Mesothelial cell of epicardium (in vitro differentiated cells): ENCODE measurements around the gene NUP93. TPM values are rescaled to one million over a fixed set of nuclear protein-coding genes. Genes with fewer than 3 reads are reported as not detected.

ENCODE experiments used
- DNase-seq, 2 experiments: peaks; one replicate each; pipeline ENCODE4 v3.0.0; 2021; ENCODE audit warnings: low spot score in 2 of 2; ENCODE audit not compliant: unreplicated experiment in 2 of 2
- H3K27ac Mint-ChIP-seq: 2 replicates; pipeline ENCODE4 v1.8.0; 2021; ENCODE audit warnings: mixed read lengths
- H3K27me3 Mint-ChIP-seq: 2 replicates; pipeline ENCODE4 v1.8.0; 2021; ENCODE audit warnings: low read depth, mixed read lengths
- H3K36me3 Mint-ChIP-seq: 2 replicates; pipeline ENCODE4 v1.8.0; 2021; ENCODE audit warnings: mixed read lengths
- H3K4me1 Mint-ChIP-seq: 2 replicates; pipeline ENCODE4 v1.8.0; 2021; ENCODE audit warnings: mixed read lengths
- H3K4me3 Mint-ChIP-seq: 2 replicates; pipeline ENCODE4 v1.8.0; 2021; ENCODE audit warnings: mild to moderate bottlenecking, moderate library complexity, mixed read lengths
- H3K9me3 Mint-ChIP-seq: 2 replicates; pipeline ENCODE4 v1.8.0; 2021; ENCODE audit warnings: mixed read lengths
- microRNA-seq: library from miRNA; unstranded; fragments of <30 nt; microRNA quantifications from one replicate; pipeline ENCODE4 v1.2.0, GENCODE V29; 2021; ENCODE audit warnings: inconsistent platforms, mixed read lengths
- total RNA-seq: library from RNA; stranded (reverse); gene quantifications from 3 replicates; pipeline ENCODE4 v1.2.1, GENCODE V29; 2021
- TF ChIP-seq, protein P1 (sequence below): fragments of 200-600 bp; sonication (generic); IDR thresholded peaks from one replicate; pipeline ENCODE4 v1.5.0; 2021; ENCODE audit warnings: antibody characterized with exemption; ENCODE audit not compliant: unreplicated experiment

The NUP93 gene
- total RNA-seq, 1 donor from 2014 or later: 74.6 TPM

DNA sequence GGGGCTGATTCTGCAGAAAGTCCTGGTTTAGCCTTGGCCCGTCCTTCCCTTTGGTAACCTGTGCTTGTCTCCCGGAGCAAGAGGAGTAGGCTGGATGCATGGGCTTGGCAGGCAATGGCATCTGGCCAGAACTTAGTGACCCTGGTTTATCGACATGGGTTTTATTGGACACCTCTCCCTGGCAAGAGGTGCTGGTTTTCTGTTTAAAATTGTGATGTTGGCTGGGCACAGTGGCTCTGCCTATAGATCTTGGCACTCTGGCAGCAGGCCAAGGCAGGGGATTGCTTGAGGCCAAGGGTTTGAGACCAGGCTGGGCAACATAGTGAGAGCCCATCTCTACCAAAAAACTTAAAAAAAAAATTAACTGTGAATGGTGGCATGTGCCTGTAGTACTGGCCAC, 166.3 kb downstream of the NUP93 start:
- no peaks in the 10 kb centered on the region for H3K9me3 Mint-ChIP-seq
- no peak overlapping the region for H3K4me3 Mint-ChIP-seq
- TF ChIP-seq, protein P1, sequence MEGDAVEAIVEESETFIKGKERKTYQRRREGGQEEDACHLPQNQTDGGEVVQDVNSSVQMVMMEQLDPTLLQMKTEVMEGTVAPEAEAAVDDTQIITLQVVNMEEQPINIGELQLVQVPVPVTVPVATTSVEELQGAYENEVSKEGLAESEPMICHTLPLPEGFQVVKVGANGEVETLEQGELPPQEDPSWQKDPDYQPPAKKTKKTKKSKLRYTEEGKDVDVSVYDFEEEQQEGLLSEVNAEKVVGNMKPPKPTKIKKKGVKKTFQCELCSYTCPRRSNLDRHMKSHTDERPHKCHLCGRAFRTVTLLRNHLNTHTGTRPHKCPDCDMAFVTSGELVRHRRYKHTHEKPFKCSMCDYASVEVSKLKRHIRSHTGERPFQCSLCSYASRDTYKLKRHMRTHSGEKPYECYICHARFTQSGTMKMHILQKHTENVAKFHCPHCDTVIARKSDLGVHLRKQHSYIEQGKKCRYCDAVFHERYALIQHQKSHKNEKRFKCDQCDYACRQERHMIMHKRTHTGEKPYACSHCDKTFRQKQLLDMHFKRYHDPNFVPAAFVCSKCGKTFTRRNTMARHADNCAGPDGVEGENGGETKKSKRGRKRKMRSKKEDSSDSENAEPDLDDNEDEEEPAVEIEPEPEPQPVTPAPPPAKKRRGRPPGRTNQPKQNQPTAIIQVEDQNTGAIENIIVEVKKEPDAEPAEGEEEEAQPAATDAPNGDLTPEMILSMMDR: no peak
- H3K27me3 Mint-ChIP-seq: peaks cover 2% of the 10 kb centered on the region
- H3K27ac Mint-ChIP-seq: no peak overlapping the region
- H3K36me3 Mint-ChIP-seq: no peaks in the 10 kb centered on the region
- DNase-seq: no peak
- no peaks in the 10 kb centered on the region for H3K4me1 Mint-ChIP-seq

- no peak overlapping the region for H3K4me3 Mint-ChIP-seq
- H3K27ac Mint-ChIP-seq: no peak overlapping the region
These were observed 167.3 kb downstream of the NUP93 start for GRCh38 chr16:56897026-56897799.

GRCh38 chr16:56898847-56899246, 168.9 kb downstream of the NUP93 start:
- TF ChIP-seq, protein P1: no peak
- H3K9me3 Mint-ChIP-seq: no peaks in the 10 kb centered on the region
- no peaks in the 10 kb centered on the region for H3K36me3 Mint-ChIP-seq
- no peak overlapping the region for H3K4me3 Mint-ChIP-seq
- H3K27ac Mint-ChIP-seq: no peak overlapping the region
- peaks cover 2% of the 10 kb centered on the region for H3K27me3 Mint-ChIP-seq
- DNase-seq: no peak
- H3K4me1 Mint-ChIP-seq: no peaks in the 10 kb centered on the region

More at GRCh38 chr16:56897026-56897799, 167.3 kb downstream of the NUP93 start:
- no peak for DNase-seq
- Mint-ChIP-seq H3K36me3 (no peaks in the 10 kb centered on the region), H3K27me3 (peaks cover 2% of the 10 kb centered on the region), H3K4me1 (no peaks in the 10 kb centered on the region), H3K9me3 (no peaks in the 10 kb centered on the region)
- TF ChIP-seq, protein P1: no peak

Small RNA genes lying within 50 kb of the gene (microRNA-seq; reads per million reads assigned to microRNA genes)
- 15.8 reads per million, percentile 39 among the genes with 10 or more reads in this experiment for gene MIR138-2

Other genes with a start within 250 kb of the NUP93 start
- gene BBS2, start 210.1 kb upstream of the NUP93 start, total RNA-seq: 58.2 to 63.1 TPM (median 60.8 TPM) in 3 replicates
- gene MT4, start 165.1 kb upstream of the NUP93 start, total RNA-seq: not detected in 3 replicates
- not detected in 3 replicates for gene MT3, start 140.6 kb upstream of the NUP93 start, total RNA-seq
- gene MT2A, start 121.5 kb upstream of the NUP93 start, total RNA-seq: 4.4 to 5.7 TPM (median 5.3 TPM) in 3 replicates
- 0.99 TPM in 1 of 3 replicates, not detected in the others for gene MT1E, start 104.3 kb upstream of the NUP93 start, total RNA-seq
- gene MT1M, start 97.5 kb upstream of the NUP93 start, total RNA-seq: not detected in 3 replicates
- not detected in 3 replicates for gene MT1A, start 91.5 kb upstream of the NUP93 start, total RNA-seq
- not detected in 3 replicates for gene MT1B, start 78.2 kb upstream of the NUP93 start, total RNA-seq
- 0.63 to 0.95 TPM (median 0.66 TPM) in 3 replicates for gene MT1F, start 72.2 kb upstream of the NUP93 start, total RNA-seq
- not detected in 3 replicates for gene MT1G, start 62.1 kb upstream of the NUP93 start, total RNA-seq
- gene MT1H, start 60.3 kb upstream of the NUP93 start, total RNA-seq: not detected in 3 replicates
- 6.8 to 8.9 TPM (median 7.1 TPM) in 3 replicates for gene MT1X, start 47.7 kb upstream of the NUP93 start, total RNA-seq
- not detected in 3 replicates for gene SLC12A3, start 135.1 kb downstream of the NUP93 start, total RNA-seq
- 77.4 to 80.5 TPM (median 79.8 TPM) in 3 replicates for gene HERPUD1, start 202.0 kb downstream of the NUP93 start, total RNA-seq
- gene CETP, start 231.8 kb downstream of the NUP93 start, total RNA-seq: 0.13 TPM in 1 of 3 replicates, not detected in the others